GM12878 (cell line): ENCODE measurements around the gene GZF1. TPM values are rescaled to one million over a fixed set of nuclear protein-coding genes. Genes with fewer than 3 reads are reported as not detected.

Experiments used
- ATAC-seq: fragments of 200-7000 bp; cut with Tn5 transposase; 3 replicates; pipeline ENCODE4 v1.9.1; 2020; ENCODE audit warnings: mild to moderate bottlenecking, moderate library complexity
- BruUV-seq: library from RNA; stranded (reverse); fragments of 400-500 nt; replicated peaks from 2 replicates; lab custom pipeline; 2021; lab: Mats Ljungman, UMichigan
- CTCF ChIA-PET: fragments of 300-600 bp; sonication (Branson Sonifier 250); formaldehyde crosslinking; extraction: SDS; loops from one replicate; lab custom pipeline; 2021; ENCODE audit warnings: inconsistent platforms; lab: Yijun Ruan, JAX
- POLR2A ChIA-PET: fragments of 350-600 bp; formaldehyde crosslinking; extraction: SDS; loops from one replicate; lab custom pipeline; 2021; ENCODE audit warnings: inconsistent platforms; lab: Charles Lee
- RAD21 ChIA-PET: fragments of 300-600 bp; sonication (Branson Sonifier 250); formaldehyde crosslinking; loops from one replicate; lab custom pipeline; 2023; ENCODE audit warnings: antibody characterized with exemption; ENCODE audit not compliant: unreplicated experiment; lab: Charles Lee
- SMC1A ChIA-PET: fragments of 300-600 bp; sonication (Branson Sonifier 250); formaldehyde crosslinking; loops from one replicate; lab custom pipeline; 2023; ENCODE audit not compliant: unreplicated experiment, uncharacterized antibody; lab: Charles Lee
- DNase-seq: peaks from one replicate; pipeline ENCODE4 v3.0.0-alpha.2; 2011; ENCODE audit warnings: low read depth, low spot score
- FAIRE-seq: peaks from 3 replicates; lab custom pipeline; 2011; peaks lifted over from hg19 to GRCh38; lab: Jason Lieb, UNC
- H2AFZ ChIP-seq: 2 replicates; pipeline ENCODE4 v1.6.0; 2011; ENCODE audit warnings: low read depth, low read length, control low read depth; ENCODE audit not compliant: control insufficient read depth
- H3K27ac ChIP-seq: 2 replicates; pipeline ENCODE4 v1.5.1; 2011; ENCODE audit warnings: control low read depth; ENCODE audit not compliant: control insufficient read depth, insufficient read depth
- H3K27me3 ChIP-seq, 2 experiments: replicated peaks in 1 of 2; 2 replicates each; pipeline versions ENCODE4 v1.6.0 to v1.6.1; 2011; ENCODE audit warnings: low read length in 1 of 2; ENCODE audit not compliant: control insufficient read depth in 2 of 2, insufficient read depth in 2 of 2
- H3K36me3 ChIP-seq, 2 experiments: 2 replicates each; pipeline ENCODE4 v1.5.1; 2011; ENCODE audit warnings: low read length in 1 of 2; ENCODE audit not compliant: control insufficient read depth in 2 of 2, insufficient read depth in 2 of 2
- H3K4me1 ChIP-seq: 2 replicates; pipeline ENCODE4 v1.6.1; 2011; ENCODE audit warnings: mild to moderate bottlenecking, low read length, moderate library complexity, mixed read lengths; ENCODE audit not compliant: control insufficient read depth, insufficient read depth
- H3K4me2 ChIP-seq: 2 replicates; pipeline ENCODE4 v1.6.0; 2011; ENCODE audit warnings: control low read depth; ENCODE audit not compliant: control insufficient read depth, insufficient read depth
- H3K4me3 ChIP-seq: fragments of 200-600 bp; sonication (generic); 2 replicates; pipeline ENCODE4 v1.5.1; 2016
- H3K79me2 ChIP-seq: 2 replicates; pipeline ENCODE4 v1.6.0; 2011; ENCODE audit warnings: low read length; ENCODE audit not compliant: control insufficient read depth, insufficient read depth
- H3K9ac ChIP-seq: 2 replicates; pipeline ENCODE4 v1.8.0; 2011; ENCODE audit warnings: low read length, control low read depth, mixed read lengths; ENCODE audit not compliant: control insufficient read depth, insufficient read depth
- H3K9me3 ChIP-seq: replicated peaks from 3 replicates; pipeline ENCODE4 v1.5.1; 2011; ENCODE audit warnings: mild to moderate bottlenecking, low read length; ENCODE audit not compliant: control insufficient read depth, insufficient read depth
- H4K20me1 ChIP-seq: 2 replicates; pipeline ENCODE4 v1.6.0; 2011; ENCODE audit not compliant: control insufficient read depth, insufficient read depth
- BACH1 ChIP-seq: fragments of 450-650 bp; IDR thresholded peaks from 2 replicates; pipeline ENCODE4 v1.6.1; 2017; ENCODE audit warnings: mild to moderate bottlenecking, borderline replicate concordance
- BMI1 ChIP-seq: fragments of 450-650 bp; IDR thresholded peaks from 2 replicates; pipeline ENCODE4 v1.6.1; 2016; ENCODE audit warnings: mild to moderate bottlenecking, moderate library complexity, borderline replicate concordance
- CREB1 ChIP-seq: IDR thresholded peaks from 2 replicates; pipeline ENCODE4 v1.6.1; 2012; ENCODE audit warnings: low read depth, mild to moderate bottlenecking, inconsistent platforms
- FOXM1 ChIP-seq: IDR thresholded peaks from 2 replicates; pipeline ENCODE4 v1.6.1; 2012; ENCODE audit warnings: low read depth, mild to moderate bottlenecking, inconsistent platforms, low read length, moderate library complexity
- HDGF ChIP-seq: fragments of 450-650 bp; IDR thresholded peaks from 2 replicates; pipeline ENCODE4 v1.6.1; 2016; ENCODE audit warnings: antibody characterized with exemption
- IRF4 ChIP-seq: IDR thresholded peaks from 2 replicates; pipeline ENCODE4 v1.6.1; 2011; ENCODE audit warnings: low read depth, low read length
- LARP7 ChIP-seq: fragments of 450-650 bp; IDR thresholded peaks from 2 replicates; pipeline ENCODE4 v1.6.1; 2017; ENCODE audit warnings: mild to moderate bottlenecking
- MEF2B ChIP-seq: fragments of 450-650 bp; IDR thresholded peaks from 2 replicates; pipeline ENCODE4 v1.6.1; 2018; ENCODE audit warnings: mild to moderate bottlenecking, moderate library complexity; ENCODE audit not compliant: partially characterized antibody, poor library complexity, severe bottlenecking
- MYB ChIP-seq: fragments of 150-350 bp; IDR thresholded peaks from 2 replicates; pipeline ENCODE4 v1.6.1; 2014; ENCODE audit warnings: mild to moderate bottlenecking, low read depth, low read length, borderline replicate concordance
- RB1 ChIP-seq: fragments of 450-650 bp; formaldehyde crosslinking; IDR thresholded peaks from 2 replicates; pipeline ENCODE4 v1.6.1; 2017; ENCODE audit warnings: mild to moderate bottlenecking, borderline replicate concordance
- SMAD1 ChIP-seq: fragments of 450-650 bp; IDR thresholded peaks from 2 replicates; pipeline ENCODE4 v1.6.1; 2018; ENCODE audit warnings: mild to moderate bottlenecking, low read depth; ENCODE audit not compliant: partially characterized antibody
- SREBF2 ChIP-seq: IDR thresholded peaks from 2 replicates; pipeline ENCODE4 v1.6.1; 2012; ENCODE audit warnings: mild to moderate bottlenecking, low read length
- STAT3 ChIP-seq: IDR thresholded peaks from 2 replicates; pipeline ENCODE4 v1.6.1; 2011; ENCODE audit warnings: low read depth, low read length, improper control_type of control experiment
- SUPT20H ChIP-seq: IDR thresholded peaks from 2 replicates; pipeline ENCODE4 v1.6.1; 2011; ENCODE audit warnings: low read depth, mild to moderate bottlenecking, low read length, moderate library complexity, borderline replicate concordance; ENCODE audit not compliant: control insufficient read depth
- YY1 ChIP-seq: IDR thresholded peaks from 2 replicates; pipeline ENCODE4 v1.6.1; 2011; ENCODE audit warnings: low read depth, mild to moderate bottlenecking, low read length
- ZNF217 ChIP-seq: fragments of 450-650 bp; IDR thresholded peaks from 2 replicates; pipeline ENCODE4 v1.6.1; 2017; ENCODE audit warnings: antibody characterized with exemption, mild to moderate bottlenecking
- ZNF274 ChIP-seq: IDR thresholded peaks from one replicate; pipeline ENCODE4 v1.8.0; 2011; ENCODE audit not compliant: insufficient read length, insufficient read depth
- ZSCAN29 ChIP-seq: fragments of 450-650 bp; IDR thresholded peaks from 2 replicates; pipeline ENCODE4 v1.6.1; 2017; ENCODE audit warnings: mild to moderate bottlenecking, moderate library complexity
- WGBS: methylation state at CpG from one replicate; pipeline ENCODE4 v1.1.6; 2016; ENCODE audit warnings: low lambda C conversion rate; ENCODE audit not compliant: insufficient replicate concordance, insufficient coverage; ENCODE audit errors: missing lambda C conversion rate; 5-methylcytosine and 5-hydroxymethylcytosine counted together
- in situ Hi-C: fragments of 300-500 bp; cut with MboI; formaldehyde crosslinking; loops from 9 replicates; pipeline ENCODE4 v1.14.3; 2018; ENCODE audit warnings: mixed read lengths
- intact Hi-C: fragments of 100-400 bp; cut with micrococcal nuclease; formaldehyde crosslinking; loops from one replicate; pipeline ENCODE4 v1.14.2; 2022; ENCODE audit not compliant: unreplicated experiment
- polyA plus RNA-seq, 11 experiments: library from polyadenylated mRNA; depleted of rRNA in 4 of 11; unstranded in 6 of 11; stranded (reverse) in 5 of 11; fragments of >200 nt; fragmentation: Nextera tagmentation in 4 of 11; fragmentation: Illumina TruSeq in 1 of 11; extraction: Ambion mirVana in 4 of 11; extraction: Trizol in 1 of 11; gene quantifications; 1 replicate in 1 of 11; 2 replicates in 10 of 11; pipeline versions ENCODE4 v1.2.1 to v1.2.3, GENCODE V29; 2011 to 2016; ENCODE audit warnings: inconsistent platforms in 2 of 11, missing spikeins in 2 of 11, low read depth in 1 of 11
- total RNA-seq, 4 experiments: library from RNA; depleted of rRNA in 3 of 4; stranded (reverse); fragments of >200 nt in 3 of 4; fragmentation: Illumina TruSeq in 1 of 4; extraction: Trizol in 1 of 4; gene quantifications; 2 replicates each; pipeline versions ENCODE4 v1.2.1 to v1.2.3, GENCODE V29; 2013 to 2021
- TF ChIP-seq, protein P1 (sequence below): fragments of 450-650 bp; IDR thresholded peaks from 2 replicates; pipeline ENCODE4 v1.6.1; 2017; ENCODE audit warnings: borderline replicate concordance
- TF ChIP-seq, protein P2 (sequence below): fragments of 150-350 bp; IDR thresholded peaks from 2 replicates; pipeline ENCODE4 v1.6.1; 2014; ENCODE audit warnings: mild to moderate bottlenecking, low read depth, low read length

The GZF1 gene
- total and polyA plus RNA-seq, 10 of the 15 experiments (the other 5 are each of a cell fraction or from before 2014, with no cell fraction given) = 2.2 to 19.5 (median 9.7) TPM

DNA sequence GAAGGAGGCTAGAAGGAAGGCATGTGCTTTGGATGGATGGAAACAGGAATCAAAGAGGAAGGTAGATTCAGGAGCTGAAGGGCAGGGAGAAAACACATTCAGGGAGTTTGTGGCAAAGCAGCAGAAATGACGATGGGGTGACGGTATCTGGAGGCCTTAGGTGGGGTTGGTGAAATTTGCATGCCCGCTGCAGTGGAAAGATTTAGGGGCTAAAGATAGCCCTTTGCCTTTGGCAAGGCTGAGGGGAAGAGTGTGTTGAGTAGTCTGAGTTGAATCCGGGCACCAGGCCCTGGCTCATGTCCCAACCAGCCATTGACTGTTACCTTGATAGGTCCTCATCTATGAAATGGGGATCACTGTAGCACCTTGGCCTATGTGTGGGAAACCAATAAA, 1.3 kb downstream of the GZF1 start:
- WGBS = 4% methylated on average over 4 of the region's 4 CpGs
- peak overlapping the region; percentile 90 for H3K4me2 ChIP-seq
- H3K9ac ChIP-seq = peak overlapping the region; percentile 82; the same call in 1 of the 2 replicates
- SMC1A ChIA-PET = interaction anchor here (1.1 kb wide), 1 partner anchor 16 kb away, joined by 3 read pairs; no protein-coding TSS in a partner anchor
- DNase-seq = no peak
- no peak overlapping the region for H2AFZ ChIP-seq
- in situ Hi-C loops (loop anchor here (25.0 kb wide), 2 partner anchors 1699 to 1899 kb away; partner anchors contain the start of gene ACSS1), intact Hi-C loops (loop anchor here (1.0 to 5.0 kb wide), 2 partner anchors 57 to 264 kb away; no protein-coding TSS in a partner anchor)
- POLR2A ChIA-PET = interaction anchor here (1.6 kb wide), 1 partner anchor 57 kb away, joined by 4 read pairs; no protein-coding TSS in a partner anchor
- H4K20me1 ChIP-seq = no peaks in the 10 kb centered on the region
- FAIRE-seq = no peak
- CTCF ChIA-PET = interaction anchor here (2.7 kb wide), 1 partner anchor 13 kb away, joined by 11 read pairs; the partner anchor contains the start of gene NXT1
- RAD21 ChIA-PET = interaction anchor here (3.6 kb wide), 1 partner anchor 13 kb away, joined by 11 read pairs; the partner anchor contains the start of gene NXT1
- H3K4me3 ChIP-seq = peak overlapping the region; percentile 81
- peaks cover 56% of the 10 kb centered on the region for H3K79me2 ChIP-seq
- H3K36me3 ChIP-seq = peaks cover 4 to 7% of the 10 kb centered on the region in 2 experiments
- peaks cover 23% of the 10 kb centered on the region for H3K4me1 ChIP-seq
- peak overlapping the region; percentile 80 for H3K27ac ChIP-seq
- BruUV-seq = no TSS peak
- no peaks in the 10 kb centered on the region for H3K27me3 ChIP-seq
- H3K9me3 ChIP-seq = no peaks in the 10 kb centered on the region
- ATAC-seq = peak; percentile 1; the same call in 1 of the 3 replicates
- TF ChIP-seq MEF2B (peak; percentile 12), ZNF217 (no peak), SREBF2 (no peak), RB1 (no peak), IRF4 (no peak), MYB (no peak), YY1 (no peak), BACH1 (no peak), LARP7 (no peak), CREB1 (peak; percentile 61; the same call in 1 of the 2 replicates), STAT3 (no peak), SUPT20H (no peak), SMAD1 (no peak), ZNF274 (no peak), BMI1 (no peak), FOXM1 (no peak), ZSCAN29 (no peak), HDGF (peak; percentile 50; the same call in 1 of the 2 replicates)
- TF ChIP-seq, protein P1, sequence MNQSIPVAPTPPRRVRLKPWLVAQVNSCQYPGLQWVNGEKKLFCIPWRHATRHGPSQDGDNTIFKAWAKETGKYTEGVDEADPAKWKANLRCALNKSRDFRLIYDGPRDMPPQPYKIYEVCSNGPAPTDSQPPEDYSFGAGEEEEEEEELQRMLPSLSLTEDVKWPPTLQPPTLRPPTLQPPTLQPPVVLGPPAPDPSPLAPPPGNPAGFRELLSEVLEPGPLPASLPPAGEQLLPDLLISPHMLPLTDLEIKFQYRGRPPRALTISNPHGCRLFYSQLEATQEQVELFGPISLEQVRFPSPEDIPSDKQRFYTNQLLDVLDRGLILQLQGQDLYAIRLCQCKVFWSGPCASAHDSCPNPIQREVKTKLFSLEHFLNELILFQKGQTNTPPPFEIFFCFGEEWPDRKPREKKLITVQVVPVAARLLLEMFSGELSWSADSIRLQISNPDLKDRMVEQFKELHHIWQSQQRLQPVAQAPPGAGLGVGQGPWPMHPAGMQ = no peak
- TF ChIP-seq, protein P2, sequence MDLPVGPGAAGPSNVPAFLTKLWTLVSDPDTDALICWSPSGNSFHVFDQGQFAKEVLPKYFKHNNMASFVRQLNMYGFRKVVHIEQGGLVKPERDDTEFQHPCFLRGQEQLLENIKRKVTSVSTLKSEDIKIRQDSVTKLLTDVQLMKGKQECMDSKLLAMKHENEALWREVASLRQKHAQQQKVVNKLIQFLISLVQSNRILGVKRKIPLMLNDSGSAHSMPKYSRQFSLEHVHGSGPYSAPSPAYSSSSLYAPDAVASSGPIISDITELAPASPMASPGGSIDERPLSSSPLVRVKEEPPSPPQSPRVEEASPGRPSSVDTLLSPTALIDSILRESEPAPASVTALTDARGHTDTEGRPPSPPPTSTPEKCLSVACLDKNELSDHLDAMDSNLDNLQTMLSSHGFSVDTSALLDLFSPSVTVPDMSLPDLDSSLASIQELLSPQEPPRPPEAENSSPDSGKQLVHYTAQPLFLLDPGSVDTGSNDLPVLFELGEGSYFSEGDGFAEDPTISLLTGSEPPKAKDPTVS = no peak
